ENCODE data around the gene KIF12.

DNA sequence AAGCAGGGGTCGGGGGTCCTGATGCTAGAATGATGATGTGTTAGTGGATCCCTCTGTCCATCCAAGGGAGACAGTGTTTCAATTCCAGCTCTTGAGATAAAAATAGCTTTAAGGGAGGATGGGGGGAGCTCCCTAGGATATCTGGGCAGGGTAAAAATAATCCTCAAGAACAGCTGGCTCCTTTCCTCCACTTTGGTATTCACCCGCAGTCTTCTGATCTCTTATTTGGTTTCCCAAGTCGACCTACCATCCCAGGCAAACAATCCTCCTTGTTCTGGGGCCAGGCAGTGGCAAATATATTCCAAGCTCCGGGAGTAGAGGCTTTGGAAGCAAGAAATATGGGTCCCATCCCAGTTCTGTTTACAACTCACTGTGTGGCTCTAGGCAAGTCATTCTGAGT is 41.8 kb upstream of the KIF12 start:
- TF ChIP-seq ARHGAP35 (CRISPR knock-in tag; IDR thresholded peaks at IDR 0.05; ENCODE audit: borderline replicate concordance) (no peak), SMARCE1 (IDR thresholded peaks at IDR 0.05; ENCODE audit: borderline replicate concordance) (no peak), FOXA3 (CRISPR knock-in tag; IDR thresholded peaks at IDR 0.05) (no peak), U2AF2 (IDR thresholded peaks at IDR 0.05; ENCODE audit: low read depth, low read length) (no peak), SP4 (CRISPR knock-in tag; IDR thresholded peaks at IDR 0.05) (no peak), HNF4G (IDR thresholded peaks at IDR 0.05; ENCODE audit: borderline replicate concordance, low read depth, low read length) (no peak), HNF4G (CRISPR knock-in tag; IDR thresholded peaks at IDR 0.05; ENCODE audit: borderline replicate concordance, low read depth) (no peak), POLR2AphosphoS5 (IDR thresholded peaks at IDR 0.05; ENCODE audit: low read depth, low read length) (no peak), FOXJ3 (CRISPR knock-in tag; IDR thresholded peaks at IDR 0.05; ENCODE audit: borderline replicate concordance) (no peak), SP5 (CRISPR knock-in tag; IDR thresholded peaks at IDR 0.05; ENCODE audit: borderline replicate concordance, low read depth) (no peak)
- TF ChIP-seq, protein P1, sequence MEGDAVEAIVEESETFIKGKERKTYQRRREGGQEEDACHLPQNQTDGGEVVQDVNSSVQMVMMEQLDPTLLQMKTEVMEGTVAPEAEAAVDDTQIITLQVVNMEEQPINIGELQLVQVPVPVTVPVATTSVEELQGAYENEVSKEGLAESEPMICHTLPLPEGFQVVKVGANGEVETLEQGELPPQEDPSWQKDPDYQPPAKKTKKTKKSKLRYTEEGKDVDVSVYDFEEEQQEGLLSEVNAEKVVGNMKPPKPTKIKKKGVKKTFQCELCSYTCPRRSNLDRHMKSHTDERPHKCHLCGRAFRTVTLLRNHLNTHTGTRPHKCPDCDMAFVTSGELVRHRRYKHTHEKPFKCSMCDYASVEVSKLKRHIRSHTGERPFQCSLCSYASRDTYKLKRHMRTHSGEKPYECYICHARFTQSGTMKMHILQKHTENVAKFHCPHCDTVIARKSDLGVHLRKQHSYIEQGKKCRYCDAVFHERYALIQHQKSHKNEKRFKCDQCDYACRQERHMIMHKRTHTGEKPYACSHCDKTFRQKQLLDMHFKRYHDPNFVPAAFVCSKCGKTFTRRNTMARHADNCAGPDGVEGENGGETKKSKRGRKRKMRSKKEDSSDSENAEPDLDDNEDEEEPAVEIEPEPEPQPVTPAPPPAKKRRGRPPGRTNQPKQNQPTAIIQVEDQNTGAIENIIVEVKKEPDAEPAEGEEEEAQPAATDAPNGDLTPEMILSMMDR (CRISPR knock-in tag; IDR thresholded peaks at IDR 0.05), result no peak
- TF ChIP-seq, protein P2, sequence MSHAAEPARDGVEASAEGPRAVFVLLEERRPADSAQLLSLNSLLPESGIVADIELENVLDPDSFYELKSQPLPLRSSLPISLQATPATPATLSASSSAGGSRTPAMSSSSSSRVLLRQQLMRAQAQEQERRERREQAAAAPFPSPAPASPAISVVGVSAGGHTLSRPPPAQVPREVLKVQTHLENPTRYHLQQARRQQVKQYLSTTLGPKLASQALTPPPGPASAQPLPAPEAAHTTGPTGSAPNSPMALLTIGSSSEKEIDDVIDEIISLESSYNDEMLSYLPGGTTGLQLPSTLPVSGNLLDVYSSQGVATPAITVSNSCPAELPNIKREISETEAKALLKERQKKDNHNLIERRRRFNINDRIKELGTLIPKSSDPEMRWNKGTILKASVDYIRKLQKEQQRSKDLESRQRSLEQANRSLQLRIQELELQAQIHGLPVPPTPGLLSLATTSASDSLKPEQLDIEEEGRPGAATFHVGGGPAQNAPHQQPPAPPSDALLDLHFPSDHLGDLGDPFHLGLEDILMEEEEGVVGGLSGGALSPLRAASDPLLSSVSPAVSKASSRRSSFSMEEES (CRISPR knock-in tag; IDR thresholded peaks at IDR 0.05), result no peak
